ENCODE data around the gene PADI6. TPM values are rescaled to one million over a fixed set of nuclear protein-coding genes. Genes with fewer than 3 reads are reported as not detected.
A peak's percentile ranks its signal among the peaks of the same experiment; 100 is the strongest.

The PADI6 gene
- total and polyA plus RNA-seq, 9 of the 15 experiments (the other 6 are each of a cell fraction or from before 2014, with no cell fraction given) = not detected

GRCh38 chr1:17360272-17360956, 11.6 kb upstream of the PADI6 start (continued):
- TF ChIP-seq BHLHE40 (IDR thresholded peaks at IDR 0.05; ENCODE audit: low read length) (no peak), ZNF77 (CRISPR knock-in tag; IDR thresholded peaks at IDR 0.05) (peak; percentile 90; the same call in 1 of the 2 replicates), ZNF780A (CRISPR knock-in tag; IDR thresholded peaks at IDR 0.05) (no peak), ZNF436 (CRISPR knock-in tag; IDR thresholded peaks at IDR 0.05) (peak; percentile 77), KLF6 (CRISPR knock-in tag; IDR thresholded peaks at IDR 0.05; ENCODE audit: borderline replicate concordance) (peak; percentile 99), ZNF165 (CRISPR knock-in tag; IDR thresholded peaks at IDR 0.05; ENCODE audit: borderline replicate concordance) (peak; percentile 96), BRF2 (IDR thresholded peaks at IDR 0.05; ENCODE audit: borderline replicate concordance, insufficient read depth, insufficient read length) (no peak), SNIP1 (IDR thresholded peaks at IDR 0.05; ENCODE audit: low read depth) (no peak), MLX (CRISPR knock-in tag; conservative IDR thresholded peaks at IDR 0.05) (no peak), NFXL1 (CRISPR knock-in tag; IDR thresholded peaks at IDR 0.05) (peak; percentile 97), ZNF274 (IDR thresholded peaks at IDR 0.05; ENCODE audit: borderline replicate concordance, low read depth, low read length) (no peak), CHD2 (IDR thresholded peaks at IDR 0.05; ENCODE audit: low read depth, low read length) (no peak), TAF7 (tag; IDR thresholded peaks at IDR 0.05) (peak; percentile 90), ZNF121 (CRISPR knock-in tag; conservative IDR thresholded peaks at IDR 0.05) (no peak), FOXA1 (IDR thresholded peaks at IDR 0.05; ENCODE audit: borderline replicate concordance) (no peak), SETDB1 (IDR thresholded peaks at IDR 0.05; ENCODE audit: low read length) (no peak), MTA2 (IDR thresholded peaks at IDR 0.05; ENCODE audit: low read depth) (peak; percentile 89), RNF2 (IDR thresholded peaks at IDR 0.05) (no peak), ZNF133 (CRISPR knock-in tag; IDR thresholded peaks at IDR 0.05) (peak; percentile 63; the same call in 1 of the 2 replicates), ZBTB43 (CRISPR knock-in tag; IDR thresholded peaks at IDR 0.05) (no peak), CBX8 (IDR thresholded peaks at IDR 0.05; ENCODE audit: borderline replicate concordance, extremely low read depth, low read depth, low read length, poor library complexity, severe bottlenecking) (no peak), ATF3 (IDR thresholded peaks at IDR 0.05) (no peak), ATF3 (CRISPR knock-in tag; conservative IDR thresholded peaks at IDR 0.05) (no peak), DACH1 (IDR thresholded peaks at IDR 0.05; ENCODE audit: partially characterized antibody) (peak; percentile 14), CBX1 (IDR thresholded peaks at IDR 0.05; ENCODE audit: low read depth) (no peak), ZFP30 (CRISPR knock-in tag; IDR thresholded peaks at IDR 0.05; ENCODE audit: borderline replicate concordance) (peak; percentile 76; the same call in 1 of the 2 replicates)
